Activated T-cell treated with anti-CD3 and anti-CD28 coated beads, Interleukin-2, amount 50 U/mL, for 72 hours (primary cell): ENCODE measurements around the gene CST6. TPM values are rescaled to one million over a fixed set of nuclear protein-coding genes. Genes with fewer than 3 reads are reported as not detected.

ENCODE experiments used
- ATAC-seq, 2 donors: fragments of 150-1000 bp; cut with Tn5 transposase; replicated peaks in 1 of 2; 2 replicates each; pipeline ENCODE4 v1.10.0; 2021; ENCODE audit warnings: moderate library complexity in 2 of 2, mild to moderate bottlenecking in 1 of 2
- DNase-seq, 2 donors: peaks; one replicate each; pipeline ENCODE4 v3.0.0; 2021 to 2022; ENCODE audit warnings: mixed read lengths in 1 of 2
- H3K27ac Mint-ChIP-seq: one replicate; pipeline ENCODE4 v1.8.0; 2022; ENCODE audit warnings: mild to moderate bottlenecking, moderate library complexity, mixed read lengths
- H3K27me3 Mint-ChIP-seq: one replicate; pipeline ENCODE4 v1.8.0; 2022; ENCODE audit warnings: low read depth, mixed read lengths
- H3K36me3 Mint-ChIP-seq, 2 donors: one replicate each; pipeline ENCODE4 v1.8.0; 2022; ENCODE audit warnings: mixed read lengths in 2 of 2, mild to moderate bottlenecking in 1 of 2; ENCODE audit not compliant: insufficient read depth in 2 of 2
- H3K4me1 Mint-ChIP-seq: one replicate; pipeline ENCODE4 v1.8.0; 2022; ENCODE audit warnings: low read depth, mixed read lengths
- H3K4me3 Mint-ChIP-seq, 2 donors: one replicate each; pipeline ENCODE4 v1.8.0; 2022; ENCODE audit warnings: mild to moderate bottlenecking in 2 of 2, mixed read lengths in 2 of 2, moderate library complexity in 2 of 2
- H3K9me3 Mint-ChIP-seq, 2 donors: one replicate each; pipeline ENCODE4 v1.8.0; 2022; ENCODE audit warnings: mixed read lengths in 2 of 2
- total RNA-seq, 2 donors: library from RNA; stranded (reverse); gene quantifications; one replicate each; pipeline ENCODE4 v1.2.3, GENCODE V29; 2022

Gene CST6
- total RNA-seq = under 1 TPM; 0.34 to 0.79 TPM

GRCh38 chr11:66011785-66012303 is at the start of gene CST6:
Gene CST6, plus strand, starts transcription at chr11:66012008. Its CDS starts 37 bp downstream, at chr11:66012045.
- Mint-ChIP-seq H3K27ac (no peak within 1 kb of the TSS), H3K4me3 (peak within 1 kb of the TSS; percentile 58 to 60), H3K4me1 (no peaks in the 10 kb centered on the region), H3K36me3 (no peaks in the 10 kb centered on the region), H3K27me3 (peaks cover 21% of the 10 kb centered on the region), H3K9me3 (no peaks in the 10 kb centered on the region)
- ATAC-seq = peak; percentile 31 to 39
- no peak for DNase-seq

GRCh38 chr11:65962141-65962564 is 49.7 kb upstream of the CST6 start:
- peaks cover 10 to 11% of the 10 kb centered on the region in 2 donors for H3K36me3 Mint-ChIP-seq
- H3K4me3 Mint-ChIP-seq = peak overlapping the region; percentile 86 to 93
- no peaks in the 10 kb centered on the region for H3K9me3 Mint-ChIP-seq
- no peak for ATAC-seq
- DNase-seq = no peak
- peak overlapping the region; percentile 82 for H3K27ac Mint-ChIP-seq
- H3K27me3 Mint-ChIP-seq = no peaks in the 10 kb centered on the region
- H3K4me1 Mint-ChIP-seq = peaks cover 29% of the 10 kb centered on the region

DNA sequence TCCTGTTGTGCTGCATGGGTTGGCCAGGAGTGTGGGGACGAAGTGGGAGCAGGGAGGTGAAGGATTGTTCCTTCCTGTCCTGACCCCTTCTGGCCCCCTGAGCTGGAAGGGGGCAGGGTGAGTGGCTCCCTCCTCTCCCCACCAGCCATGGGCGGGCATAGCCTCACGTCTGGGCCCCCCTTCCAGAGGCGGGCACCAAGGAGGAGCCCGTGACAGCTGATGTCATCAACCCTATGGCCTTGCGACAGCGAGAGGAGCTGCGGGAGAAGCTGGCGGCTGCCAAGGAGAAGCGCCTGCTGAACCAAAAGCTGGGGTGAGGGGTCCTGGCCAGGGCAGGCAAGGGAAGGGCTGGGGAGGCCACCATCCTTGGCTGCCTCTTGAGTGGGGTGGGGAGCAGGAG is 46.9 kb upstream of the CST6 start:
- Mint-ChIP-seq H3K36me3 (peaks cover 13% of the 10 kb centered on the region in 2 donors), H3K4me3 (no peak overlapping the region), H3K9me3 (no peaks in the 10 kb centered on the region), H3K27me3 (no peaks in the 10 kb centered on the region), H3K27ac (no peak overlapping the region), H3K4me1 (peaks cover 22% of the 10 kb centered on the region)
- no peak for DNase-seq
- no peak for ATAC-seq

DNA sequence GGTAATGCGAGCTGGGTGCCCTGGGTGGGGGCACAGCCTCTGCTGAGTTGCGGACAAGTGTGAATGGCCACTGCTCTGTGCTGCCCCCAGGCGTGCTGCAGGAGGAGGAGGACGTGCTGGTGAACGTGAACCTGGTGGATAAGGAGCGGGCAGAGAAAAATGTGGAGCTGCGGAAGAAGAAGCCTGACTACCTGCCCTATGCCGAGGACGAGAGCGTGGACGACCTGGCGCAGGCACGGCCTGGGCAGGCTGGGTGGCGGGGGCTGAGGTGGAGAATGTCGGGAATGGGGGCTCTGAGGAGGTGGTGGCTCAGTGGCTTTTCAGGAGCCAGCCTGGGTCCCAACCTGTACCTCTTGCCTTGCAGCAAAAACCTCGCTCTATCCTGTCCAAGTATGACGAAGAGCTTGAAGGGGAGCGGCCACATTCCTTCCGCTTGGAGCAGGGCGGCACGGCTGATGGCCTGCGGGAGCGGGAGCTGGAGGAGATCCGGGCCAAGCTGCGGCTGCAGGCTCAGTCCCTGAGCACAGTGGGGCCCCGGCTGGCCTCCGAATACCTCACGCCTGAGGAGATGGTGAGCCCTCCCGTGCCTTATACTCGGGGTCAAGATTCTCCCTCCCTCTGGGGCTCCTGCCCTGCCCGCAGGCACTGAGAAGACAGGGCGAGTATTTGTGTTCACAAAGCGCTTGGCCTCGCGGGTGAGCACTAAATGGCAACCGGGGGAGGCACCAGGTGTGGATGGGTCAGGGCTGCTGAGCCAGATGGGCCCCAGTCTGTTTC is 45.6 kb upstream of the CST6 start:
- DNase-seq (no peak), ATAC-seq (no peak)
- H3K9me3 Mint-ChIP-seq = no peaks in the 10 kb centered on the region
- no peak overlapping the region for H3K4me3 Mint-ChIP-seq
- H3K36me3 Mint-ChIP-seq = peaks cover 17 to 19% of the 10 kb centered on the region in 2 donors
- H3K27ac Mint-ChIP-seq = peak overlapping the region; percentile 75
- peaks cover 27% of the 10 kb centered on the region for H3K4me1 Mint-ChIP-seq
- H3K27me3 Mint-ChIP-seq = no peaks in the 10 kb centered on the region

- H3K9me3 Mint-ChIP-seq = no peaks in the 10 kb centered on the region
- no peak overlapping the region for H3K27ac Mint-ChIP-seq
- peaks cover 18 to 25% of the 10 kb centered on the region in 2 donors for H3K36me3 Mint-ChIP-seq
Measured at GRCh38 chr11:65967329-65967934, 44.4 kb upstream of the CST6 start.

DNA sequence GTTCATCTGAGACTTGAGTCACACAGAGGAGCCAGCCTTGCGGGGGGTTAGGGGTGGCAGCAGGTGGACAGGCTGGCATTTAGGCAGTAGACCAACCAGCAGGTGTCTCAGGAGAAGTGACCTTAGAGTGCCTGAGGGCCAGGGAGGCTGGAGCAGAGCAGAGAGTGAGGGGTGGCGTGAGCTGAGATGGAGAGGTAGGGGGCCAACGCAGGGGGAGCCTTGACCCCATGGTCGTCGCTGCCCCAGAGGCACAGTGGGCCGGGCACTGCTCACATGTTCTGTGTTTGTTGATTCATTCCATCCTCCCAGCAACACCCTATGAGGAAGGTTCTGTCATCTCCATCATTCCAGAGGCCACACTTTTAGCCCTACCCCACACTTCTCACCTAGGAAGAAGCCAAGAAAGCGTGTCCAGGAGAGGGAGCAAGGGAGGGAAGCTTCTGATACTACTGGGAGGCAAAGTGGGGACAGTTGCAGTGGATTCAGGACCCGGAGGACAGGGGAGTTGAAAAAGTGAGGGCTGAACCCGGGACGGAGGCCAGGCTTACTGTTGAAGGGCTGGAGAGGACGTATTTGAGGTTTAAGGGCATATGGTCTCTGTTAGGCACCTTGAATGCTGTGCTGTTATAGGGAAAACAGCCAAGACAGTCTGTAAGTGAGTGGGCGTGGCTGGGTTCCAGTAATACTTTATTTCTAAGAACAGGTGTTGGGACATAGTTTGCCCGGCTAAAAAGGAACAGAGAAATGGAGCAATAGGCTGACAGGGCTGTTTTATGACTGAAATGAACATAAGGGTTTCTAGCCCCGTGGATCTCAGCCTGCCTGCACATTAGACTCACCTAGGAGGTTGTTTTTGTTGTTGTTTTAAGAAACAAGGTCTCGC is 43.0 kb upstream of the CST6 start:
- H3K36me3 Mint-ChIP-seq = peaks cover 15 to 33% of the 10 kb centered on the region in 2 donors
- H3K27ac Mint-ChIP-seq = peak overlapping the region; percentile 13
- peaks cover 9% of the 10 kb centered on the region for H3K4me1 Mint-ChIP-seq
- DNase-seq (no peak), ATAC-seq (no peak)
- no peaks in the 10 kb centered on the region for H3K9me3 Mint-ChIP-seq
- H3K27me3 Mint-ChIP-seq = no peaks in the 10 kb centered on the region
- no peak overlapping the region for H3K4me3 Mint-ChIP-seq

More at GRCh38 chr11:65967329-65967934, 44.4 kb upstream of the CST6 start:
- H3K4me1 Mint-ChIP-seq = peaks cover 23% of the 10 kb centered on the region
- ATAC-seq = no peak
- H3K27me3 Mint-ChIP-seq = no peaks in the 10 kb centered on the region
- no peak overlapping the region for H3K4me3 Mint-ChIP-seq
- no peak for DNase-seq

DNA sequence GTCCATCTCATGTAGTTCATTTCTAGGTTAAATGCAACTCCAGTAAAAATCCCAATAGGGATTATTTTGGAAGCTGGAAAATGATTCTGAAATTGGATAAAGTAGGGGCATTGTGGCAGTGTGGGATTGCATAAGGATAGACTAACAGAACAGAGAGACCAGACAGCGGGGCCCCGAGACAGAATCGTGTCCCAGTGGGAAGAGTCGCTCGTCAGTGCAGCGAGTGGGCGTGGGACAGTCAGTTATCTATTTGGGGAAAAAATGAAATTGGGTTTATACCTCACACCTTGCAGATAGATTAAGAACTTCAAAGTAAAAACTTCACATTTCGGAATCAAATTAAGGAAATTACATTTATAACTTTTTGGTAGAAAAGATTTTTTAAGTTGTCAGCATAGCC is 39.7 kb upstream of the CST6 start:
- ATAC-seq (no peak), DNase-seq (no peak)
- no peak overlapping the region for H3K4me3 Mint-ChIP-seq
- peaks cover 11 to 33% of the 10 kb centered on the region in 2 donors for H3K36me3 Mint-ChIP-seq
- H3K27ac Mint-ChIP-seq = no peak overlapping the region
- no peaks in the 10 kb centered on the region for H3K27me3 Mint-ChIP-seq
- no peaks in the 10 kb centered on the region for H3K9me3 Mint-ChIP-seq
- H3K4me1 Mint-ChIP-seq = peaks cover 10% of the 10 kb centered on the region

GRCh38 chr11:65973439-65974110 is 38.2 kb upstream of the CST6 start:
- Mint-ChIP-seq H3K4me1 (peaks cover 10% of the 10 kb centered on the region), H3K9me3 (no peaks in the 10 kb centered on the region), H3K4me3 (no peak overlapping the region), H3K27me3 (no peaks in the 10 kb centered on the region), H3K36me3 (peaks cover 10 to 32% of the 10 kb centered on the region in 2 donors), H3K27ac (no peak overlapping the region)
- ATAC-seq = no peak
- DNase-seq = no peak

GRCh38 chr11:65975771-65976170 is 36.0 kb upstream of the CST6 start:
- H3K36me3 Mint-ChIP-seq = peaks cover 6 to 29% of the 10 kb centered on the region in 2 donors
- H3K4me1 Mint-ChIP-seq = peaks cover 5% of the 10 kb centered on the region
- no peak overlapping the region for H3K27ac Mint-ChIP-seq
- H3K9me3 Mint-ChIP-seq = no peaks in the 10 kb centered on the region
- ATAC-seq (no peak), DNase-seq (no peak)
- no peak overlapping the region for H3K4me3 Mint-ChIP-seq
- H3K27me3 Mint-ChIP-seq = no peaks in the 10 kb centered on the region

DNA sequence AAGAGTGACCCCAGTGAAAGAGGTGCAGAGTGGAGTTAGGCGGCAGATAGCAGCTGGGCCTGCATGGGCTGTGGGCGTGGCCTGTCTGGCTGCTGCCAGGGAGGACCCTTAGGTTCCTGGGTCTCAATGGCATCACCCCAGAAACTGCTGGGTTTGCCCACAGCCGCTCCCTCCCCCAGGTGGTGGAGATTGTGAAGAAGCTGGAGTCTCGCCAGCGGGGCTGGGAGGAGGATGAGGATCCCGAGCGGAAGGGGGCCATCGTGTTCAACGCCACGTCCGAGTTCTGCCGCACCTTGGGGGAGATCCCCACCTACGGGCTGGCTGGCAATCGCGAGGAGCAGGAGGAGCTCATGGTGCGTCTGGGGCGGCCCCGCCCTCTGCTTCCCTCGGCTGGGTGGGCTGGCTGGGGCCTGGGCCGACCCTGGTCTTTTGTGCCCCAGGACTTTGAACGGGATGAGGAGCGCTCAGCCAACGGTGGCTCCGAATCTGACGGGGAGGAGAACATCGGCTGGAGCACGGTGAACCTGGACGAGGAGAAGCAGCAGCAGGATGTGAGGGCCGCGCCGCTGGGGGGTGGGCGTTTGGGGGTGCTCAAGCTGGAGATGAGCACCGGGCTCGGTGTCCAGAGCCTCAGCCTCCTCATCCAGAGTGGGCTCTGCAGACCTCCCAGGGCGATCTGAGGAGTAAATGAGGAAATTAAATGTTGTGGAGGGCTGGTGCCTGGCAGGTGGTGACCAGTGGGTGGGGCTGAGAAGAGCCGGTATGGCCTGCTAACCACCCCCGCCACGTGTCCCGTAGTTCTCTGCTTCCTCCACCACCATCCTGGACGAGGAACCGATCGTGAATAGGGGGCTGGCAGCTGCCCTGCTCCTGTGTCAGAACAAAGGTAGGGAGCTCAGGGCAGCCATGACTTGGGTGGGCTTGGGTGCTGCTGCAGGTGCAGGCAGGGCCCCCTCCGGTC is 35.3 kb upstream of the CST6 start:
- H3K4me3 Mint-ChIP-seq = no peak overlapping the region
- peaks cover 5% of the 10 kb centered on the region for H3K4me1 Mint-ChIP-seq
- DNase-seq = no peak
- H3K36me3 Mint-ChIP-seq = peaks cover 6 to 29% of the 10 kb centered on the region in 2 donors
- no peak overlapping the region for H3K27ac Mint-ChIP-seq
- no peaks in the 10 kb centered on the region for H3K9me3 Mint-ChIP-seq
- H3K27me3 Mint-ChIP-seq = no peaks in the 10 kb centered on the region
- no peak for ATAC-seq

DNA sequence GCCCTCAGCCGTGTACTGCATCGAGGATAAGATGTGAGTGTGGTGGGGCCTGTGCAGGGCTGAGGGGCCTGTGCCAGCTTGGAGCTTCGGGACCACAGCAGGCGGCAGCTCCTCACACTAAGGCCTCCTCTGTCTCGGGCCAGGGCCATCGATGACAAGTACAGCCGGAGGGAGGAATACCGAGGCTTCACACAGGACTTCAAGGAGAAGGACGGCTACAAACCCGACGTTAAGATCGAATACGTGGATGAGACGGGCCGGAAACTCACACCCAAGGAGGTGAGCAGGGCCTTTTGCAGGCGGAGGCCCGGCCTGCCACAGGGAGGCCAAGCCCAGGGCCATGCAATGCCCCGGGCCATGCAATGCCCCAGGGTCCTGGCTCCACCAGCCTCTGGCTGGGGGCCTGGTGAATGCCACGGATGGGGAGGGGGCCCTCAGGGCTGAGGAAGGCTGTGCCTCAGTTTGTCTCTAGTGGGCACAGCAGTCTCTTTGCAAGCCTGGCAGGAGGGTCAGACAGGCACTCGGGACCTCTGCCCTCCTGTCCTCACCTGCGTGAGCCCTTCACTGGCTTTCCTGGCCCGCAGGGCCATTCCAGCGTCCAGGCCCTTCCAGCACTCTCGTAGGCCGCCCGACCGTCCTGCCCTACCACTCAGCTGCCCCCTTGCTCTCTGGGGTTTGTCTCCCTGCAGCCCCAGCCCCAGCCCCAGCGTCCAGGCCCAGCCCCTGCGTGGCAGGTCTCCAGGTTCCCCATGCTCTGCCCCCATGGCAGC is 34.0 kb upstream of the CST6 start:
- H3K4me1 Mint-ChIP-seq = peaks cover 5% of the 10 kb centered on the region

More for the DNA sequence above, 34.0 kb upstream of the CST6 start:
- H3K36me3 Mint-ChIP-seq = peaks cover 4 to 19% of the 10 kb centered on the region in 2 donors
- DNase-seq = no peak
- ATAC-seq = no peak
- H3K4me3 Mint-ChIP-seq = no peak overlapping the region
- no peaks in the 10 kb centered on the region for H3K9me3 Mint-ChIP-seq
- no peaks in the 10 kb centered on the region for H3K27me3 Mint-ChIP-seq
- H3K27ac Mint-ChIP-seq = no peak overlapping the region
